Activated CD8-positive, alpha-beta T cell treated with anti-CD3 and anti-CD28 coated beads for 36 hours (primary cell): ENCODE results near the gene EXOC4. TPM values are rescaled to one million over a fixed set of nuclear protein-coding genes. Genes with fewer than 3 reads are reported as not detected.

Experiments
- ATAC-seq: fragments of 200-7000 bp; cut with Tn5 transposase; one replicate; pipeline ENCODE4 v1.10.0; 2021; ENCODE audit warnings: mild to moderate bottlenecking, moderate library complexity
- CTCF ChIA-PET: fragments of 350-600 bp; sonication (Branson Sonifier 250); formaldehyde crosslinking; loops from one replicate; lab custom pipeline; 2021; ENCODE audit warnings: antibody characterized with exemption; lab: Charles Lee
- POLR2A ChIA-PET: fragments of 350-600 bp; sonication (Branson Sonifier 250); formaldehyde crosslinking; loops from one replicate; lab custom pipeline; 2021; ENCODE audit warnings: antibody characterized with exemption; lab: Charles Lee
- DNase-seq: peaks from one replicate; pipeline ENCODE4 v3.0.0-alpha.2; 2020
- H3K27ac Mint-ChIP-seq: one replicate; pipeline ENCODE4 v1.8.0; 2021; ENCODE audit warnings: mild to moderate bottlenecking, mixed read lengths
- H3K27me3 Mint-ChIP-seq: one replicate; pipeline ENCODE4 v1.8.0; 2021; ENCODE audit warnings: mixed read lengths
- H3K36me3 Mint-ChIP-seq: one replicate; pipeline ENCODE4 v1.8.0; 2021; ENCODE audit warnings: low read depth, mixed read lengths
- H3K4me1 Mint-ChIP-seq: one replicate; pipeline ENCODE4 v1.8.0; 2021; ENCODE audit warnings: low read depth, mixed read lengths
- H3K4me3 Mint-ChIP-seq: one replicate; pipeline ENCODE4 v1.8.0; 2021; ENCODE audit warnings: mild to moderate bottlenecking, moderate library complexity, mixed read lengths
- H3K9me3 Mint-ChIP-seq: one replicate; pipeline ENCODE4 v1.8.0; 2021; ENCODE audit warnings: mixed read lengths
- intact Hi-C: fragments of 100-400 bp; cut with micrococcal nuclease; formaldehyde crosslinking; loops from one replicate; pipeline ENCODE4 v1.10.0; 2022
- total RNA-seq, 2 experiments: library from RNA; stranded (reverse); gene quantifications; one replicate each; pipeline ENCODE4 v1.2.3, GENCODE V29; 2021
- TF ChIP-seq, protein P1 (sequence below): fragments of 200-600 bp; IDR thresholded peaks from one replicate; pipeline ENCODE4 v1.8.0; 2022; ENCODE audit warnings: antibody characterized with exemption, mild to moderate bottlenecking

EXOC4 gene
- total RNA-seq, 2 experiments from 2014 or later: 54.1 to 61.7 TPM

GRCh38 chr7:133718131-133718530, 465.3 kb downstream of the EXOC4 start:
- DNase-seq (no peak), ATAC-seq (no peak)
- TF ChIP-seq, protein P1, sequence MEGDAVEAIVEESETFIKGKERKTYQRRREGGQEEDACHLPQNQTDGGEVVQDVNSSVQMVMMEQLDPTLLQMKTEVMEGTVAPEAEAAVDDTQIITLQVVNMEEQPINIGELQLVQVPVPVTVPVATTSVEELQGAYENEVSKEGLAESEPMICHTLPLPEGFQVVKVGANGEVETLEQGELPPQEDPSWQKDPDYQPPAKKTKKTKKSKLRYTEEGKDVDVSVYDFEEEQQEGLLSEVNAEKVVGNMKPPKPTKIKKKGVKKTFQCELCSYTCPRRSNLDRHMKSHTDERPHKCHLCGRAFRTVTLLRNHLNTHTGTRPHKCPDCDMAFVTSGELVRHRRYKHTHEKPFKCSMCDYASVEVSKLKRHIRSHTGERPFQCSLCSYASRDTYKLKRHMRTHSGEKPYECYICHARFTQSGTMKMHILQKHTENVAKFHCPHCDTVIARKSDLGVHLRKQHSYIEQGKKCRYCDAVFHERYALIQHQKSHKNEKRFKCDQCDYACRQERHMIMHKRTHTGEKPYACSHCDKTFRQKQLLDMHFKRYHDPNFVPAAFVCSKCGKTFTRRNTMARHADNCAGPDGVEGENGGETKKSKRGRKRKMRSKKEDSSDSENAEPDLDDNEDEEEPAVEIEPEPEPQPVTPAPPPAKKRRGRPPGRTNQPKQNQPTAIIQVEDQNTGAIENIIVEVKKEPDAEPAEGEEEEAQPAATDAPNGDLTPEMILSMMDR: no peak
- Mint-ChIP-seq H3K36me3 (no peaks in the 10 kb centered on the region), H3K4me3 (no peak overlapping the region), H3K27me3 (no peaks in the 10 kb centered on the region), H3K27ac (no peak overlapping the region), H3K4me1 (no peaks in the 10 kb centered on the region), H3K9me3 (no peaks in the 10 kb centered on the region)
- POLR2A ChIA-PET: no interaction called here
- intact Hi-C loops: no loop called here
- CTCF ChIA-PET: no interaction called here

- TF ChIP-seq, protein P1: no peak
- intact Hi-C loops: no loop called here
- no peak for DNase-seq
- no peak for ATAC-seq
- no peak overlapping the region for H3K27ac Mint-ChIP-seq
- H3K4me3 Mint-ChIP-seq: no peak overlapping the region
- POLR2A ChIA-PET: no interaction called here
- no peaks in the 10 kb centered on the region for H3K36me3 Mint-ChIP-seq
- H3K27me3 Mint-ChIP-seq: no peaks in the 10 kb centered on the region
- no peaks in the 10 kb centered on the region for H3K4me1 Mint-ChIP-seq
- H3K9me3 Mint-ChIP-seq: no peaks in the 10 kb centered on the region
- CTCF ChIA-PET: interaction anchor here (1.2 kb wide), 1 partner anchor 16 kb away, joined by 3 read pairs; no protein-coding TSS in a partner anchor
These were observed 470.2 kb downstream of the EXOC4 start for GRCh38 chr7:133723044-133723443.

- no peak overlapping the region for H3K27ac Mint-ChIP-seq
- no peak for DNase-seq
- no peaks in the 10 kb centered on the region for H3K36me3 Mint-ChIP-seq
- no peak overlapping the region for H3K4me3 Mint-ChIP-seq
- CTCF ChIA-PET: no interaction called here
- no peaks in the 10 kb centered on the region for H3K9me3 Mint-ChIP-seq
- no peaks in the 10 kb centered on the region for H3K27me3 Mint-ChIP-seq
- TF ChIP-seq, protein P1: no peak
- no peaks in the 10 kb centered on the region for H3K4me1 Mint-ChIP-seq
- POLR2A ChIA-PET: no interaction called here
- intact Hi-C loops: no loop called here
- no peak for ATAC-seq
These were observed 471.3 kb downstream of the EXOC4 start for GRCh38 chr7:133724148-133724547.

DNA sequence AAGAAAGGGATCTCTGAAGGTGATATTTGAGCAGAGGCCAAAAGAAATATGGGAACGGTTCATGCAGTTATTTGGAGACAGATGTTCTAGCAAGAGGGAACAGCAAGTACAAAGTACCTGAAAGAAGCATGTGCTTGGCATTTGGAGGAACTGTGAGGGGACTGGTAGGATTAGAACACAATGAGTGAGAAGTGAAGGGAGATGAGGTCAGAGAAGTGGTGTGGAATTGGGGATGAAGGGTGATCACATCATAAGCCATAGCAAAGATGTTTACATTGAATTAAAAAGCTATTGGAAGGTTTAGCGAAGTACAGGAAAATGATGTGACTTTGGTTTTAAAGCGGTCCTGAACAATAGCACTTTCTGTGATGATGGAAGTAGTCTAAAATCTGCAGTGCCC, 471.8 kb downstream of the EXOC4 start:
- no peak overlapping the region for H3K4me3 Mint-ChIP-seq
- intact Hi-C loops: no loop called here
- no peaks in the 10 kb centered on the region for H3K36me3 Mint-ChIP-seq
- no peak for DNase-seq
- TF ChIP-seq, protein P1: no peak
- no peaks in the 10 kb centered on the region for H3K27me3 Mint-ChIP-seq
- ATAC-seq: no peak
- no peaks in the 10 kb centered on the region for H3K9me3 Mint-ChIP-seq
- no peaks in the 10 kb centered on the region for H3K4me1 Mint-ChIP-seq
- H3K27ac Mint-ChIP-seq: no peak overlapping the region
- ChIA-PET CTCF (no interaction called here), POLR2A (no interaction called here)

DNA sequence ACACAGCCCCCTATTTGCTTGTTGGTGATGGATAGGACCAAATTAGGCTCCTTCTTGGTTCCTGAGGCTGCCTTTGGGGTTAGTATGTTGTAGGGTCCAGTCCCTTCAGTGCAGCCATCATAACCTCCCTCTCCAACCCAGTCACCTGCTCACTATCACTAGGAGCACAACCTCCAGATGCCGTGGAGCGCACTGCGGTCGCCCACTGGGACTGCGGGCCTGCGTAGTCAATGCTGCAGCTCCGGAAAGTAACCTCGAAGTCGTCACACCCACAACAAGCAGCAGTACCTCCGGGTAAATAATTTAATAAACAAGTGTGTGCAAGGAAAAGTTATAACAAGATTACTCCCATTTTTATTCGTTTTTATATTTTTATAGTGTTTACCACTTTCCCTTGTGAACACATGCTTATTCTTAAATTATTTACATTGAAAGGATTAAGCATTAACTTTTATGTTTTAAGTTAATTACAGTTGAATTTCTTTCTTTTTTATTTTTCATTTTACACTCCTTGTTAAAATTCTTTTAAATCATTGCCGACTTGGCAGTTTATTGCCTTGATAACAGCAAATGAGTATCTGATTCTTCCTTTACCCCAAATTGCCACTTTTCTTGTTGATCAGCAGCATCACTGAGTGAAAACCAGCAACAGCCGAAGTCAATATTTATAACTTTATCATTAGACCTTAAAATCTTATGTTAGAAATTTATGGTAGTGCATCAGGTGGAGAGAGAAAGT, 474.8 kb downstream of the EXOC4 start:
- H3K4me3 Mint-ChIP-seq: no peak overlapping the region
- CTCF ChIA-PET: no interaction called here
- no peak overlapping the region for H3K27ac Mint-ChIP-seq
- DNase-seq: no peak
- POLR2A ChIA-PET: no interaction called here
- H3K36me3 Mint-ChIP-seq: peaks cover 3% of the 10 kb centered on the region
- H3K4me1 Mint-ChIP-seq: no peaks in the 10 kb centered on the region
- no peaks in the 10 kb centered on the region for H3K27me3 Mint-ChIP-seq
- intact Hi-C loops: no loop called here
- no peak for ATAC-seq
- TF ChIP-seq, protein P1: no peak
- H3K9me3 Mint-ChIP-seq: no peaks in the 10 kb centered on the region
